Stimulated activated CD4-positive, alpha-beta T cell treated with anti-CD3 and anti-CD28 coated beads, Interleukin-2, amount 100 ng/mL, for 4 hours (primary cell): ENCODE data around the gene TDRD9.
"Not testable (repeated sequence)": the region's sequence is repeated elsewhere in the genome, so short reads cannot be mapped to it uniquely, and the experiment has no call there.

Experiments used
- DNase-seq: peaks from one replicate; pipeline ENCODE4 v3.0.0-alpha.2; 2020; ENCODE audit warnings: low read depth

TDRD9 gene

GRCh38 chr14:103925316-103925715 lies 2.9 kb upstream of the TDRD9 start:
- no peak for DNase-seq

DNA sequence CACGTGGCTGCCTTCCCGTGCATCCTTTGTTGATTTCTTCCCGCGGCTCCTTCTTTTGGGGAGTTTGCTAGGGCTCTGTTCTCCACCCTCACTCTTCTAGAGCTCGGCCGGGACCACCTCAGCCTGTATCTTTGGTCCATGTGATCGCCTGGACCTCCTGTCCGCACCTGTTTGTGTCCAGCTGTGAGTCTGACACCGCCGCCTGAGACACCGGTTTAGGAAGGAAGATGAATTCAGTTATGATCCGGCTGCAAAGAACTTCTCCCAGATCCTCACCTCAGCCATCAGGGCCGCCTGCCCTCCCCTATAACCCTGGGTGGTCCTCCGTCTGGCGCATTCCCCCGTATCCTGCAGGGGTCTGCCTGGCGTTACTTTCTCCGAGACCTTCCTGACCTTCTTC lies 690 bp upstream of the TDRD9 start:
- DNase-seq = no peak

DNA sequence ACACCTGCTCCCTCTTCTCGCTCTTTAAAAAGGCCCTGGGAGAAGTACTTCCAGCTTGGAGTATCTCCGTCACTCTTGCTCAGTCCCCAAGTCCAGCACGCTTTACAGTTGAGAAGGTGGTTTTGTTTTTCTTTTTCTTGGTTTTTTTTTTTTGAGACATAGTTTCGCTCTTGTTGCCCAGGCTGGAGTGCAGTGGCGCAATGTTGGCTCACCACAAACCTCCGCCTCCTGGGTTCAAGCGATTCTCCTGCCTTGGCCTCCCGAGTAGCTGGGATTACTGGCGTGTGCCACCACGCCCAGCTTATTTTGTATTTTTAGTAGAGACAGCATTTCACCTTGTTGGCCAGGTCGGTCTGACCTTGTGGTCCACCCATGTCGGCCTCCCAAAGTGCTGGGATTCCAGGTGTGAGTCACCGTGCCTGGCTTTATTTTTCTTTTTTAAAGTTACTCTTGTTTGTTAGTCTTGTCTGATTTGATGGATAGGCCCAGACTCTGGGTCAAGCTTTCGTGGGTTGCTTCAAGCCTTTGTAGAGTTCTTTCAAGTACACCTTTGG lies 1.9 kb downstream of the TDRD9 start:
- no peak for DNase-seq

DNA sequence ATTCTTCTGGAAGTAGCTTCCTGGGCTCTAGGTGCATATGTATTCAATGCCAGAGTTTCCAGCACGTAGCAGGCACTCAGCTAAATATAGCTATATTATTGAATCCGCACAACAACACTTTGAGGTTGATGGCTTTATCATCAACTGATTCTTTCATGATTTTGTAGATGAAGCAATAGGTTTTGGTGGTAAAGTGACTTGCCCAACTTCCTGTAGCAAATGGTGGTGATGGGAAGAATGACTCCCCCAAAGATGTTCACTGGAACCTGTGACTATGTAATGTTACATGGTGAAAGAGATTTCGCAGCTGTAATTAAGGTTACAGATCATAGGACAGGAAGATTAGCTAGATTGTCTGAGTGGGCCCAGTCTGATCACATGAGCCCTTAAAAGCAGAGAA lies 3.2 kb downstream of the TDRD9 start:
- DNase-seq = no peak

GRCh38 chr14:103932791-103933490 lies 4.7 kb downstream of the TDRD9 start:
- DNase-seq = no peak

DNA sequence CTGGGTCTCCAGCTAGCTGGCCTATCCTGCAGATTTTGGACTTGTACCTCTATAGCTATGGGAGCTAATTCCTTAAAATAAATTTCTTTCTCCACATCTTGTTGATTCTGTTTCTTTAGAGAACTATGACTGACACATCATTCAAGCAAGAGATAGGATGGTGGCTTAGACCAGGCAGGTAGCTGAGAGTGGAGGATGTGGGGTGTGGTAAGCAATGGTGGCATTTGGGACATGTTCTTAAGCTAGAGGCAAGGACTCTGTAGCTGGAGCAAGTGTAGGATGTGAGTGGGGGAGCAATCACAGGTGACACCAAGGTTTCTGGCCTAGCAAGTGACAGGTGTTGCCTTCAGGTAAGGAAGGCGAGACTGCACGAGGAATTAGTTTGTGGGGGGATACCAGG lies 6.8 kb downstream of the TDRD9 start:
- no peak for DNase-seq

- DNase-seq = no peak
These were observed 13.2 kb downstream of the TDRD9 start for GRCh38 chr14:103941462-103941861.

DNA sequence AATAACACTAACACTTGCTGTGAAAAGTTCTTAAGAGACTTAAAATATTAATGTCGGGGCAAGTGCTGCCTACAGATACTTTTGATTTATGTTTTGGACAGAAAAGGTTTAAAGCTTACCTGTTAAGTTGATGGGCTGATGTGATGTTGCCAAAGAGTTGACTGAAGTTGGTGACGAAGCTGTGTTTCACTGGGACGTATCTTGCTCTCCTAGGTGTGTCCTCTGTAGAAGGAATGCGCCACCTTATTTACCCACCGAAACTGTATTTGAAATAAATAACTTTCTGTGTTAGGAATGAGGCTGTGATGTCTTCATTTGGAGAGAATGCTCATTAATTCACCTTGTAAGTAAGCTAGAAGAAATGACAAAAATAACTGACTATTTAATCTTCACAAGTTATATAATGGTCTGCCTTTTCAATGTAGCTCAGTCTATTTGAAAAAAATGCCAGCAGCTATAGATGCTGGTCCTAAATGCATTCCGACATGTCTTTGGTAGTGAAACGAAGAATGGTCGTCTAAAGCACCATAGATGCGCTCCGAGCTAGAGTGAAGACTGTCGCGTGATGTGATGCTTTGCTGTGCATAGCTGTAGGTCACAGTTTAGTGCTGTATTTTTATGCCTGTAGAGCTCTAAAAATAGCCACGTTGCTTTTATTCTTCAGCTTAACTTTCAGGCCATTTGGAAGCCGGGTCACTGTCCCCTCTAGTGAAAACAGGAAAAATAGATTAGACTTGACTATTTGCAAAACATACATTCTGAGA lies 13.9 kb downstream of the TDRD9 start, which contains the start of gene RD3L:
TSS of gene RD3L (minus strand) at position 557 of the 764 bp plus-strand sequence. CDS start 834 bp downstream, outside the sequence.
- no peak for DNase-seq

DNA sequence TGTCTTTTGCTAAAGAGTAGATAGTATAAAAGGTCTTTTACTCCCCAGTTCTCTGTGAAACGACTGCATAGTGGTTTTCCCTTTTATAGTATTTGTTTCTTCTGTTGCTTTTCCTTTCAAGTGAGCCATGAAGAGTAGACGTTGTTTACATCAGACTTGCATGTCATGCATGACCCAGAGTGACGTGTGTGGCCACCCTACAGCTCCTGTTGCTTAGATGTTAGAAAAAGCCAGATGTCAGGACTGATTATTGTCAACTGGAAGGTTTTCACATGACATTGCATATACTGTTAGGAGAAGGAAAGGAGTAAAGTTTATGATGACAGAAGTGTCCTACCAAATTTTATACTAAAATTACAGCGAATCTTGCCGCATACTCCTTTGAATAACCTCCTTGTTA lies 15.4 kb downstream of the TDRD9 start:
- DNase-seq = no peak

DNA sequence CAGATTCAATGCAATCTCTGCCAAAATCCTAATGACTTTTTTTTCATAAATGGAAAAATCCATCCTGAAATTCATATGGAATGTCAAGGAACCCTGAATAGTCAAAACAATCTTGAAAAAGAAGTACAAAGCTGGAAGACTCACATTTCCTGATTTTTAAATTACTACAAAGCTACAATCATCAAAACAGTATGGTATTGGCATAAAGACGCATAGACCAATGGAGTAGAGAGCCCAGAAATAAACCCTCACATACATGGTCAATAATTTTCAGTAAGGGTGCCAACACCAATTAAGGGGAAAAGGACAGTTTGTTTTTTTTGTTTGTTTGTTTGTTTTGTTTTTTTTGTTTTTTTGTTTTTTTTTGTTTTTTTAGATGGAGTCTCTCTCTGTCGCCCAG lies 18.7 kb downstream of the TDRD9 start:
- no peak for DNase-seq

- no peak for DNase-seq
These were observed 20.2 kb downstream of the TDRD9 start for GRCh38 chr14:103948442-103948841.

DNA sequence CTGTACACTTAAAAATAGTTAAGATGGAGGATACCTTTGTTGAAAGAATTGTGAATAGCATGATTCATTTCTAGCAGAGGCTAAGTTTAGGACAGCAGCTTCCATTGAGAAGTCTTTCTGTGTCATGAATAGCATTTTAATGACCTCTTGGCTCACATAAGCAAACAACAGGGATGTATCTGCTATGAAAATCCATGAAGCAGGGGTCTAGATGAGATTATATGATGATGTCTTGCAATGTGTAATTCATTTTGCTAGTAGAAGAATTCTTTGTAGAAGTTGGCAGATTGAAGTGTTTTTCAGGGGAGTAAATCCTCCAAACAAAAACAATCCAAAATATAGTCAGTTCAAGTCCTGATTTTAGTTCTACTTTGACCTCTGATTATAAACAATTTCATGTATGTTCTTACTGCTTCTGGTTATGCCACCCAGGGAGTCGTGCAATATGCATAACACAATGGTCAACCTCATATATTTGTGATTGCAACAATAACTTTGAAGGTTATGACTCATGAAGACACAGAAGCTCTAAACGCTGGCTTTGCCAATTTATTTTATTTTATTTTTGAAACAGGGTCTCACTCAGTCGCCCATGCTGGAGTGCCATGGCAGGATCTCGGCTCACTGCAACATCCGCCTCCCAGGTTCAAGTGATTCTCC lies 21.0 kb downstream of the TDRD9 start:
- no peak for DNase-seq

- no peak for DNase-seq
These were observed 32.3 kb downstream of the TDRD9 start for GRCh38 chr14:103960457-103961055.

DNA sequence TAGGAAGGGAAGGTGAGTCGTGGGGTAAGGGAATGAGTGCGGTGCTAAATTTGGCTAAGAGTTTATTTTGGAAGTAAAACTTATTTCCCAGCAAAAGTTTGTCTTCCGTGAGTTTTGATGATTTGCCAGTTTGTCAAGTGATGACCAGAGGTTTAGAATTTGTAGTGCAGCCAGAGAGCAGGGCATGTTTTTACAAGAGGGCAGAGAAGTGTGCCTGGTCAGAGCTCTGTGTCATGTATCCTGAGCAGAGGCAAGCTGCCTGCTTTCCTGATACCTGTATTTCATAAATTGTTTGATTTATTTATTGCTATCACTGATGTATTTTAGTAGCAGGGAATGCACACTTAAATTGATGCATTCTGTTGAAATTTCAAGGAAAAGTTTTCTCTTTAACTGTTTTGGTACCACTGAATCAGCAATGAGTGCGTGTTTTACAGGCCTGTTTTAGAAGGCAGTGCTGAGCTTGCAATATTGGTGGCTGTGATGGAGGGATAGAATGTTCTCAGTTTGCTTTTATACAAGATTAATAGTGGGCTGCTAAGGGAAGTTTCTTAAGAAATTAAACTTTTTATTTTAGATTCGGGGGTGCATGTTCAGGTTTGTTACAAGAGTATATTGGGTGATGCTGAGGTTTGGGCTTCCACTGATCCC lies 33.8 kb downstream of the TDRD9 start:
- no peak for DNase-seq

DNA sequence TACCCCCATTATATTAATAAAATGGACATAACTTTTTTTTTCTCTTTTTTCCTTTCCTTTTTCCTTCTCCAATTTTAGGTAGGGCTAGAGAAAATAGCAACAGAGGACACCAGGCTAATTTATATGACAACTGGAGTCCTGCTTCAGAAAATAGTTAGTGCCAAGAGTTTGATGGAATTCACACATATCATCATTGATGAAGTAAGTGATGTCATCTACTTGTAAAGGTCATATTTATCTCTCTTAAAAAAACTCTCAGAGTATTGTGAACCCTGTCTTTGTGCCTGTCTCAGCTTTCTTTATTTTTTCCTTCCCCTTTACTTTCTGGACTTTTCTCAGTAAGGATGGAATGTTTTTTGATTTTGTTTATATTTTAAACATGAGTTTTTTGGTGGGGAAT lies 38.4 kb downstream of the TDRD9 start:
- DNase-seq = no peak

DNA sequence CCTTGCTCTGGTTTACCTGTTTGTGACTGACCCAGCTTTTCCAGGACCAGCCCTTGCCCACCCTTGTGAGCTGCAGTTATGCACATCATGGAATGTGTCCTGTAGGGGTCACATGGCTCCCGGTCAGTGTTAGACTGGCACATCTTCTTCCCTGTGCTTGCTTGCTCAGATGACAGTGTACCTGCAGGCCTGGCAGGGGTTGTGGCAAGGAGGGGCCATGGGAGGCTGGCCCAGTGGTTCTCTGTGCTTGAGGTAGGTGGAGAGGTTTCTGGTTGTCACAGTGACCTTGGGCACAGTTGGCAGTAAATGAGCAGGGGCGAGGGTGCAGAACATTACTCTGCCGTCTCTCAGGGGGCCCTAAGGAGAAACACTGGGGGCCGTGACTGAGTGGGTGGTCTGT lies 41.7 kb downstream of the TDRD9 start:
- DNase-seq = no peak

GRCh38 chr14:103973354-103973753 lies 45.1 kb downstream of the TDRD9 start:
- no peak for DNase-seq

- no peak for DNase-seq
These were observed 46.3 kb downstream of the TDRD9 start for GRCh38 chr14:103974575-103974974.

DNA sequence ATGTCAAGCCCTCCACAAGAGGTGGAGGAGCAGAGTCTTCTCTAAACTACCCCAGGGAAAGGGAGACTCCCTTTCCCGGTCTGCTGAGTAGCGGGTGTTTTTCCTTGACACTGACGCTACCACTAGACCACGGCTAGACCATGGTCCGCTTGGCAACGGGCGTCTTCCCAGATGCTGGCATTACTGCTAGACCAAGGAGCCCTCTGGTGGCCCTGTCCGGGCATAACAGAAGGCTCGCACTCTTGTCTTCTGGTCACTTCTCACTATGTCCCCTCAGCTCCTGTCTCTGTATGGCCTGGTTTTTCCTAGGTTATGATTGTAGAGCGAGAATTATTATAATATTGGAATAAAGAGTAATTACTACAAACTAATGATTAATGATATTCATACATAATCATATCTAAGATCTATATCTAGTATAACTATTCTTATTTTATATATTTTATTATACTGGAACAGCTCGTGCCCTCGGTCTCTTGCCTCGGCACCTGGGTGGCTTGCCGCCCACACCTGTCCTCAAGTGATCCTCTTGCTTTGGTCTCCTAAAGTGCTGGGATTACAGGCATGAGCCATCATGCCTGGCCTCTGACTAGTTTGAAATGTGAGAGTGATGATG lies 52.5 kb downstream of the TDRD9 start:
- DNase-seq = not testable (repeated sequence)

DNA sequence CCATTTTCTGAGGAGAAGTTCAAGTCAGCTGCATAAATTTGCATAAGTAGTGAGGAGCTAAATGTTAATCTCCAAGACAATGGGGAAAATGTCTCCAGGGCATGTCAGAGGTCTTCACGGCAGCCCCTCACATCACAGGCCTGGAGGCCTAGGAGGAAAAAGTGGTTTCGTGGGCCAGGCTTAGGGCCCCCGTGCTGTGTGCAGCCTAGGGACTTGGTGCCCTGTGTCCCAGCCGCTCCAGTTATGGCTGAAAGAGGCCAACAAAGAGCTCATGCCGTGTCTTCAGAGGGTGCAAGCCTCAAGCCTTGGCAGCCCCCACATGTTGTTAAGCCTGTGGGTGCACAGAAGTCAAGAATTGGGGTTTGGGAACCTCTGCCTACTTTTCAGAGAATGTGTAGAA lies 55.9 kb downstream of the TDRD9 start:
- no peak for DNase-seq

DNA sequence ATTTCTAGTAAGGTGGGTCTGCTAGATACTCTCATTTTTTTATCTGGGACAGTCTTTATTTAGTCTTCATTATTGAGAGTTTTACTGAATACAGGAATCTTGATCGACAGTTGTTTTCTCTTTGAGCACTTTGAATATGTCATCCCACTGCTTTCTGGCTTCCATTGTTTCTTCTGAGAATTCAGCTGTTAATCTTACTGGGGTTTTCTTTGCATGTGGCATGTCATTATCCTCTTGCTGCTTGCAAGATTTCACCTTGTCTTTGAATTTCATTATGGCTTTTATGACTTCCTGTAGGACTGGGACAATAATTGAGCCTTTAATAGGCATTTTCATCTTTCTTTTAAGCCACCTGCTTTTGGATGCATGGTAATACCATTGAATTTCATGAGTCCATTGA lies 60.8 kb downstream of the TDRD9 start:
- DNase-seq = no peak
